B cell (primary cell): ENCODE results near the gene GRB14. TPM values are rescaled to one million over a fixed set of nuclear protein-coding genes. Genes with fewer than 3 reads are reported as not detected.

Experiments used
- ATAC-seq: fragments of 200-7000 bp; cut with Tn5 transposase; one replicate; pipeline ENCODE4 v1.10.0; 2021; ENCODE audit warnings: low read depth, mild to moderate bottlenecking, moderate number of reproducible peaks, moderate library complexity
- CTCF ChIA-PET: fragments of 350-600 bp; sonication (Branson Sonifier 250); formaldehyde crosslinking; loops from one replicate; lab custom pipeline; 2021; ENCODE audit warnings: antibody characterized with exemption, inconsistent platforms; lab: Charles Lee
- POLR2A ChIA-PET: fragments of 350-600 bp; sonication (Branson Sonifier 250); formaldehyde crosslinking; loops from one replicate; lab custom pipeline; 2021; ENCODE audit warnings: antibody characterized with exemption; lab: Charles Lee
- DNase-seq: peaks from one replicate; pipeline ENCODE4 v3.0.0; 2013
- H2AFZ ChIP-seq: 2 replicates; pipeline ENCODE4 v1.6.1; 2012; ENCODE audit warnings: mild to moderate bottlenecking, low read depth, low read length; ENCODE audit not compliant: insufficient read depth, poor library complexity, severe bottlenecking
- H3K27ac ChIP-seq, 2 donors: 1 replicate in 1 of 2; 2 replicates in 1 of 2; pipeline ENCODE4 v1.5.1; 2012 to 2013; ENCODE audit warnings: low read length in 2 of 2, mild to moderate bottlenecking in 2 of 2, moderate library complexity in 1 of 2
- H3K27me3 ChIP-seq, 4 experiments: fragments of 200-600 bp in 1 of 4; sonication (generic) in 1 of 4; replicated peaks in 1 of 4; 1 replicate in 2 of 4; 2 replicates in 2 of 4; pipeline versions ENCODE4 v1.6.1 to v1.7.0; 2013 to 2016; ENCODE audit warnings: low read length in 3 of 4, mild to moderate bottlenecking in 2 of 4, mixed read lengths in 1 of 4, moderate library complexity in 1 of 4; ENCODE audit not compliant: insufficient read depth in 4 of 4, control insufficient read depth in 3 of 4; ENCODE audit errors: control extremely low read depth in 1 of 4
- H3K36me3 ChIP-seq, 2 experiments: replicated peaks in 1 of 2; 1 replicate in 1 of 2; 2 replicates in 1 of 2; pipeline versions ENCODE4 v1.6.1 to v1.7.1; 2013; ENCODE audit warnings: low read length in 1 of 2; ENCODE audit not compliant: insufficient read depth in 2 of 2, control insufficient read depth in 1 of 2; ENCODE audit errors: control extremely low read depth in 1 of 2, extremely low read depth in 1 of 2
- H3K4me1 ChIP-seq, 2 donors: fragments of 200-600 bp in 1 of 2; sonication (generic) in 1 of 2; 1 replicate in 1 of 2; 2 replicates in 1 of 2; pipeline versions ENCODE4 v1.5.1 to v1.6.1; 2013 to 2017; ENCODE audit warnings: low read length in 2 of 2; ENCODE audit not compliant: control insufficient read depth in 2 of 2, insufficient read depth in 2 of 2
- H3K4me2 ChIP-seq: replicated peaks from 2 replicates; pipeline ENCODE3; 2012; ENCODE audit warnings: mild to moderate bottlenecking, low read depth, low read length; ENCODE audit not compliant: poor library complexity, severe bottlenecking
- H3K4me3 ChIP-seq, 5 experiments: fragments of 200-600 bp in 1 of 5; sonication (generic) in 1 of 5; 1 replicate in 3 of 5; 2 replicates in 2 of 5; pipeline versions ENCODE4 v1.5.1 to v1.7.0; 2011 to 2016; ENCODE audit warnings: low read length in 4 of 5, mild to moderate bottlenecking in 4 of 5, low read depth in 2 of 5, control low read depth in 1 of 5, moderate library complexity in 1 of 5; ENCODE audit not compliant: insufficient read depth in 1 of 5; ENCODE audit errors: control extremely low read depth in 1 of 5, extremely low read depth in 1 of 5
- H3K79me2 ChIP-seq: fragments of 200-600 bp; sonication (generic); one replicate; pipeline ENCODE4 v1.6.0; 2016; ENCODE audit warnings: low read length; ENCODE audit not compliant: control insufficient read depth, insufficient read depth
- H3K9ac ChIP-seq: fragments of 200-600 bp; sonication (generic); 2 replicates; pipeline ENCODE4 v1.6.1; 2017; ENCODE audit warnings: mild to moderate bottlenecking, low read length, moderate library complexity
- H3K9me3 ChIP-seq, 3 donors: one replicate each; pipeline versions ENCODE4 v1.6.1 to v1.7.1; 2013; ENCODE audit warnings: low read length in 2 of 3; ENCODE audit not compliant: control insufficient read depth in 2 of 3, insufficient read depth in 1 of 3; ENCODE audit errors: control extremely low read depth in 1 of 3
- H4K20me1 ChIP-seq: 2 replicates; pipeline ENCODE4 v1.6.0; 2012; ENCODE audit warnings: mild to moderate bottlenecking, low read length; ENCODE audit not compliant: insufficient read depth, control insufficient read depth, poor library complexity, severe bottlenecking
- H3K27ac Mint-ChIP-seq: one replicate; pipeline ENCODE4 v1.8.0; 2021; ENCODE audit warnings: mixed read lengths
- H3K27me3 Mint-ChIP-seq: one replicate; pipeline ENCODE4 v1.8.0; 2021; ENCODE audit warnings: mixed read lengths
- H3K4me1 Mint-ChIP-seq: one replicate; pipeline ENCODE4 v1.8.0; 2021; ENCODE audit warnings: mixed read lengths
- H3K4me3 Mint-ChIP-seq: one replicate; pipeline ENCODE4 v1.8.0; 2021; ENCODE audit warnings: mixed read lengths
- H3K9me3 Mint-ChIP-seq: one replicate; pipeline ENCODE4 v1.8.0; 2022; ENCODE audit warnings: mixed read lengths; ENCODE audit not compliant: insufficient read depth
- CTCF ChIP-seq: fragments of 200-600 bp; IDR thresholded peaks from one replicate; pipeline ENCODE4 v1.8.0; 2022; ENCODE audit warnings: antibody characterized with exemption, mild to moderate bottlenecking
- EZH2 ChIP-seq: IDR thresholded peaks from 2 replicates; pipeline ENCODE4 v1.6.1; 2012; ENCODE audit warnings: borderline replicate concordance, low read depth, mild to moderate bottlenecking, moderate library complexity, low read length; ENCODE audit not compliant: insufficient read depth, poor library complexity, severe bottlenecking
- WGBS: methylation state at CpG from one replicate; pipeline ENCODE4 v1.1.5; 2013; ENCODE audit warnings: missing lambda C conversion rate; ENCODE audit not compliant: insufficient coverage; 5-methylcytosine and 5-hydroxymethylcytosine counted together
- intact Hi-C: fragments of 100-400 bp; cut with micrococcal nuclease; formaldehyde crosslinking; loops from one replicate; pipeline ENCODE4 v1.10.0; 2022
- polyA plus RNA-seq: library from polyadenylated mRNA; depleted of rRNA; stranded (reverse); fragments of >200 nt; gene quantifications from 2 replicates; pipeline ENCODE4 v1.2.3, GENCODE V29; 2012
- total RNA-seq, 2 donors: library from RNA; stranded (reverse); fragments of 120-200 nt in 1 of 2; gene quantifications; 1 replicate in 1 of 2; 2 replicates in 1 of 2; pipeline versions ENCODE4 v1.2.3 to v1.2.4, GENCODE V29; 2013 to 2022

The GRB14 gene
- total and polyA plus RNA-seq, 2 donors (not counting 1 experiment from before 2014, with no cell fraction given): not detected

- CTCF ChIA-PET: interaction anchor here (1.4 kb wide), 1 partner anchor 9 kb away, joined by 4 read pairs; no protein-coding TSS in a partner anchor
- intact Hi-C loops: loop anchor here (10.0 kb wide), 1 partner anchor 345 kb away; no protein-coding TSS in a partner anchor
Measured at GRCh38 chr2:164569378-164569777, 51.9 kb downstream of the GRB14 start.

GRCh38 chr2:164568317-164568716 is 53.0 kb downstream of the GRB14 start:
- Histone ChIP-seq H3K9me3 (no peaks in the 10 kb centered on the region), H2AFZ (no peak overlapping the region), H3K4me2 (no peak overlapping the region), H3K4me1 (no peaks in the 10 kb centered on the region), H3K4me3 (no peak overlapping the region), H3K36me3 (no peaks in the 10 kb centered on the region), H3K79me2 (no peaks in the 10 kb centered on the region), H3K27ac (no peak overlapping the region), H3K9ac (no peak overlapping the region), H3K27me3 (no peaks in the 10 kb centered on the region), H4K20me1 (no peaks in the 10 kb centered on the region)
- Mint-ChIP-seq H3K4me1 (no peaks in the 10 kb centered on the region), H3K9me3 (no peaks in the 10 kb centered on the region), H3K27ac (no peak overlapping the region), H3K27me3 (no peaks in the 10 kb centered on the region), H3K4me3 (no peak overlapping the region)
- no peak for ATAC-seq
- POLR2A ChIA-PET: no interaction called here
- WGBS: 93% methylated on average over 2 of the region's 5 CpGs
- CTCF ChIA-PET: no interaction called here
- intact Hi-C loops: loop anchor here (10.0 kb wide), 1 partner anchor 346 kb away; no protein-coding TSS in a partner anchor
- no peak for DNase-seq
- TF ChIP-seq CTCF: no peak
- TF ChIP-seq EZH2: no peak

More at GRCh38 chr2:164569378-164569777, 51.9 kb downstream of the GRB14 start:
- Histone ChIP-seq H3K9ac (no peak overlapping the region), H3K4me3 (no peak overlapping the region), H3K79me2 (no peaks in the 10 kb centered on the region), H3K9me3 (no peaks in the 10 kb centered on the region), H2AFZ (no peak overlapping the region), H3K4me1 (no peaks in the 10 kb centered on the region), H3K4me2 (no peak overlapping the region), H3K27me3 (no peaks in the 10 kb centered on the region), H3K36me3 (no peaks in the 10 kb centered on the region), H4K20me1 (no peaks in the 10 kb centered on the region), H3K27ac (no peak overlapping the region)
- Mint-ChIP-seq H3K4me1 (no peaks in the 10 kb centered on the region), H3K27me3 (no peaks in the 10 kb centered on the region), H3K9me3 (no peaks in the 10 kb centered on the region), H3K4me3 (no peak overlapping the region), H3K27ac (no peak overlapping the region)
- no CpG with 5 or more reads among the region's 4 CpGs for WGBS
- ATAC-seq (no peak), DNase-seq (no peak)
- no peak for TF ChIP-seq CTCF
- TF ChIP-seq EZH2: no peak
- POLR2A ChIA-PET: no interaction called here
